Renal pelvis (tissue), 4 donors: ENCODE results near the gene ZNF205. TPM values are rescaled to one million over a fixed set of nuclear protein-coding genes. Genes with fewer than 3 reads are reported as not detected.
"Not testable (repeated sequence)": the region's sequence is repeated elsewhere in the genome, so short reads cannot be mapped to it uniquely, and the experiment has no call there.

Experiments used
- DNase-seq: peaks from one replicate; pipeline ENCODE4 v3.0.0-alpha.2; 2013
- polyA plus RNA-seq, 3 donors: library from polyadenylated mRNA; unstranded; fragments of 120-200 nt; gene quantifications; one replicate each; pipeline ENCODE4 v1.2.1, GENCODE V29; 2013; ENCODE audit not compliant: insufficient read length in 3 of 3

ZNF205 gene
- polyA plus RNA-seq, 3 donors: 16.2 to 20.3 (median 20.2) TPM

GRCh38 chr16:3166505-3166886 lies 54.1 kb downstream of the ZNF205 start:
- no peak for DNase-seq

- not testable (repeated sequence) for DNase-seq
These were observed 56.3 kb downstream of the ZNF205 start for GRCh38 chr16:3168729-3169128.

Other genes starting within 250 kb of the ZNF205 start
- 10 to 100 TPM; 26.6 to 33.2 (median 29.5) TPM for gene FLYWCH2, start 229.4 kb upstream of the ZNF205 start, polyA plus RNA-seq
- 10 to 100 TPM; 27.8 to 38.9 (median 32.4) TPM for gene FLYWCH1, start 200.7 kb upstream of the ZNF205 start, polyA plus RNA-seq
- gene KREMEN2, start 148.3 kb upstream of the ZNF205 start, polyA plus RNA-seq: 1 to 10 TPM; 2.5 to 3.6 (median 3.5) TPM
- gene PAQR4, start 143.2 kb upstream of the ZNF205 start, polyA plus RNA-seq: 10 to 100 TPM in 2 of 3 donors, 1 to 10 TPM in 1; 9.9 to 12.5 (median 12.4) TPM
- 10 to 100 TPM; 15.0 to 23.1 (median 22.8) TPM for gene PKMYT1, start 132.1 kb upstream of the ZNF205 start, polyA plus RNA-seq
- gene CLDN9, start 99.7 kb upstream of the ZNF205 start, polyA plus RNA-seq: 1 to 10 TPM; 2.8 to 3.4 (median 3.1) TPM
- 10 to 100 TPM; 36.5 to 44.7 (median 38.9) TPM for gene CLDN6, start 94.4 kb upstream of the ZNF205 start, polyA plus RNA-seq
- 10 to 100 TPM; 12.7 to 15.3 (median 14.2) TPM for gene TNFRSF12A, start 92.2 kb upstream of the ZNF205 start, polyA plus RNA-seq
- 10 to 100 TPM; 69.1 to 76.5 (median 71.3) TPM for gene HCFC1R1, start 88.6 kb upstream of the ZNF205 start, polyA plus RNA-seq
- gene THOC6, start 88.6 kb upstream of the ZNF205 start, polyA plus RNA-seq: 10 to 100 TPM; 31.8 to 36.4 (median 35.8) TPM
- gene BICDL2, start 75.6 kb upstream of the ZNF205 start, polyA plus RNA-seq: 1 to 10 TPM; 2.5 to 3.9 (median 3.6) TPM
- 1 to 10 TPM; 1.4 to 1.6 (median 1.5) TPM for gene MMP25, start 66.0 kb upstream of the ZNF205 start, polyA plus RNA-seq
- 10 to 100 TPM; 30.4 to 39.9 (median 34.9) TPM for gene IL32, start 46.9 kb upstream of the ZNF205 start, polyA plus RNA-seq
- gene ZSCAN10, start 13.3 kb upstream of the ZNF205 start, polyA plus RNA-seq: under 1 TPM; 0.10 to 0.30 (median 0.10) TPM
- gene ZNF213, start 22.4 kb downstream of the ZNF205 start, polyA plus RNA-seq: 10 to 100 TPM; 14.1 to 18.2 (median 16.2) TPM
- gene OR1F1, start 75.6 kb downstream of the ZNF205 start, polyA plus RNA-seq: not detected
- gene ZNF200, start 122.6 kb downstream of the ZNF205 start, polyA plus RNA-seq: 10 to 100 TPM; 11.5 to 15.0 (median 13.4) TPM
- under 1 TPM; 0.20 to 0.38 (median 0.33) TPM for gene MEFV, start 144.0 kb downstream of the ZNF205 start, polyA plus RNA-seq
- 10 to 100 TPM; 49.3 to 51.4 (median 49.4) TPM for gene ZNF263, start 170.9 kb downstream of the ZNF205 start, polyA plus RNA-seq
- gene TIGD7, start 192.8 kb downstream of the ZNF205 start, polyA plus RNA-seq: 10 to 100 TPM; 10.5 to 15.9 (median 12.2) TPM
- gene ZNF75A, start 192.9 kb downstream of the ZNF205 start, polyA plus RNA-seq: 10 to 100 TPM; 44.1 to 65.2 (median 61.7) TPM
- gene OR2C1, start 243.3 kb downstream of the ZNF205 start, polyA plus RNA-seq: 1 to 10 TPM in 1 of 3 donors, under 1 TPM in 2; 0.53 to 1.1 (median 0.73) TPM